GM19035 (cell line): ENCODE results near the gene MIOS.

Source experiments
- ATAC-seq: cut with Tn5 transposase; IDR thresholded peaks from one replicate; pipeline ENCODE4 v1.9.1; 2021; ENCODE audit not compliant: unreplicated experiment

Gene MIOS

DNA sequence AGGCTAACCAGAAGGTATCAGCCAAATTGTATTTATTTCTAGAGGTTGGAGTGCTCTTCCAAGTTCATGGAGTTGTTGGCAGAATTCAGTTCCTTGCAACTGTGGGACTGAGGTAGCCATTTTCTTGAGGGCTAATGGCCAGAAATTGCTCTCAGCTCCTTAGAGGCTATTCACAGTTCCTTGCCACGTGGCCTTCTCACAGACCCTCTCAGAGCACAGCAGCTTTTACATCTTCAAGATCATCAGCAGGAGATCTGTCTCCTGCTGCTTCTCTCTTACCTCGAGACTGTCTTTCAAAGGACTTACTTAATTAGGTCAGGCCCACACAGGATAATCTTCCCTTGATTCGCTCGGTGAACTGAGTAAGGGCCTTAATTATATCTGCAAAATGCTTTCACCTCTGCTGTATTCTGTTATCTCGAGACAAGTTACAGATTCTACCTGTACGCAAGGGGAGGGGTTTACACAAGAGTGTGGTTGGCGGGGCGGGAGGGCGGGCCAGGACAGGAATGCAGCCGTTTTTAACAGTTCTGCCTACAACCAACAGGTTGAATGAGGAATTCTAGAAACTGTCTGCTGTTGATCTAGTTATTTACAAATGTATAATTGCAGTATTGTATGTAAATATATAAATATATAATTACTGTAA lies 15.0 kb downstream of the MIOS start:
- ATAC-seq = no peak

DNA sequence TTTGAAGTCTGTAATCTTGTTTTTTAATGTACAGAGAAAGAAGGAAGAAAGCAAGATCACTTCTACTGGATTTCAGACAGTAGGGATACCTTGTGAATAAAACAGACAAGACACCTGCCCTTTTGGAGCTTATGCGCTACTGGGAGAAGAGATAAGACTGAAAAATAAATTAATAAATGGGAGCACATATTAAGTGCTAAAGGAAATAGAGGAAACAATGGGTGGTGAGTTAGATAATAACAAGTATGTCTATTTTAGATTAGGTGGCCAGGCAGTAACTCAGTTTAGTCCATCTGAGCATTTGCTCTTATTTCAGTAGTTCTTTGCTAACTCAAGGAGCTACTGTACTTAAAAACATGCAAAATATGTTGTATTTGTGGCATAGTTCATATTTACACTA lies 15.9 kb downstream of the MIOS start:
- ATAC-seq = no peak

DNA sequence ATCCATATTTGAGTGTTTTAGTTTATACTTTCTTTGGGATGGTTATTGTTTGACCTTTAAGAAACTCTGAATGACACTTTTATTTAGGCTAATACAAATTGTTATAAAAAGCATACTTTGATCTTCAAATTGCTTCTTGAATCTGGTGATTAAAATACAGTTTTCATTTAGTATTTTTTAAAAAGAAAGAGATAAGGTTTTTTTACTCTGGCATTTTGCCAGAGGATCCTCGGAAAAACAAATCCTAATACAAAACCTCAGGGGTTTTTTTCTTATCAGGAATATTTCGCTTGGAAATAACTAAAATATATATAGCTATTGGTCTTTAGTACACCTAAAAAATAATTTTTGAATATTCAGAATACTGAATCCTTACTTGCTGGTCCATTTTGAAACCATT lies 17.0 kb downstream of the MIOS start:
- ATAC-seq = no peak

DNA sequence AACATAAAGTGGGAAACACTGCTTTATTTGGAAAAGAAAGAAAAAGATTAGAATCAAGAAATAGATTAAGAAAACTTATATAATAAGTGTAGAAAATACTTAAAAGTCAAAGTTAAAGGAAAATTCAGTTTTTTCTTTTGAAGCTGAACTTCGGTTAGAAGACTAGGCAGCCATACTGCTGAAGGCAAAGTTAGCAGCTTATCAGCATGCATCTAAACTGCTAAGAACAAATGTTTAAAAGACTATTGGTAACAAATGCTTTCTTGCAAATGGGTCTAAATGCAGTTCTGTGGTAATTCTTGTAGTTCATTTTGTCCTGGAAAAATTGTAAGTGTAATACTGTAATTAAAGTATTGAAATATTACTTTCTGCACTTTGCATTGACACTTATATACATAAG lies 18.0 kb downstream of the MIOS start:
- ATAC-seq = no peak

DNA sequence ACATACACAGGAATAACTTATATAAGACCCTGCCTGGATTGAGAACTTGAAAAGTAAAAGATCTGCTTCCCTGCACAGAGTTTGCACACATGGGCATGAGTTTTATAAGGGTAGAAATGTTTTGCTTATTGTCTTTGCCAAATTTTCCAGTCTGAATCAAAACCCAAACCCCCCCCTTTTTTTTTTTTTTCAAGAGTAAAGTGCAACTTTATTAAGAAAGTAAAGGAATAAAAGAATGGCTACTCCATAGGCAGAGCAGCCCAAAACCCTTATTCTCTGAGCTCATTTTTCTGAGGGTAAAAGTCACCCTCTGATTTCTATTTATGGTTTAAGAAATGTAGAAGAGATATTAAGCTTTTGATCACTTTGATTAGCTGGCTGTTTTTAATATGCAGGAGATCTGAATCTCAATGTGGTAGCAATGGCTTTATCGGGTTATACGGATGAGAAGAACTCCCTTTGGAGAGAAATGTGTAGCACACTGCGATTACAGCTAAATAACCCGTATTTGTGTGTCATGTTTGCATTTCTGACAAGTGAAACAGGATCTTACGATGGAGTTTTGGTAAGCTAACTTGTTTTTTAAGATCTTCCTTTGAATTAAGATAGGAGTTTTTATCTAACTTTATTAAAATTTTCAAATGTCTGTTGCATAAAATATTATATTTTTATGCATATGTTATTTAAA lies 18.7 kb downstream of the MIOS start:
- no peak for ATAC-seq

DNA sequence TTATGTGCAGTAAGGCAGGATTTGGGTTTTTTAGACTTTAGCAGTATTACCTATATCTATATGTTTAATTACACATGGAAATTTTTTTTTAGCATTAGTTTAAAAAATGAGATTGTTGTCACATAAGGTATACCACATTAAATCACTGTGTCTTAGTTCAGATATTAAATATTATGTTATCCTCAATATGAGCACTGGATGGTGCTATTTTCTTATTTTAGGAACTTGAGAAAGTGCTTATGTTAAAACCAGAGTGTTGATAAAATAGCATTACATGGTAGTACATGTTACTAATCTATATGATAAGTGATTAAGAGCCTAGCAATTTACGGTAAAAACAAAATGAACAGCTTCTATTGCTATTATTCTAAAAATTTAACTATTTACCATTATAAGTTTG lies 28.8 kb downstream of the MIOS start:
- ATAC-seq = no peak

DNA sequence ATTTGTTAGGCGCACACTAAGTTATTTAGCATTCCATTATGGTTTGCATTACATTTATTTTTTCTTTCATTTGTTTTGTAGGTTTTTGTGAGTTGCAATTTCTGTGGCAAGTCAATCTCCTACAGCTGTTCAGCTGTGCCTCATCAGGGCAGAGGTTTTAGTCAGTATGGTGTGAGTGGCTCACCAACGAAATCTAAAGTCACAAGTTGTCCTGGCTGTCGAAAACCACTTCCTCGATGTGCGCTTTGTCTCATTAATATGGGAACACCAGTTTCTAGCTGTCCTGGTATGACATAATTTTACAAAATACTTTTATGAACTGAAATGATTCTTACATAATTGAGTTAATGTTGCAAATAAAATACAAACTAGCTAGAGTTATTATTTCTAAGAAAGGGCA lies 29.5 kb downstream of the MIOS start:
- ATAC-seq = no peak

DNA sequence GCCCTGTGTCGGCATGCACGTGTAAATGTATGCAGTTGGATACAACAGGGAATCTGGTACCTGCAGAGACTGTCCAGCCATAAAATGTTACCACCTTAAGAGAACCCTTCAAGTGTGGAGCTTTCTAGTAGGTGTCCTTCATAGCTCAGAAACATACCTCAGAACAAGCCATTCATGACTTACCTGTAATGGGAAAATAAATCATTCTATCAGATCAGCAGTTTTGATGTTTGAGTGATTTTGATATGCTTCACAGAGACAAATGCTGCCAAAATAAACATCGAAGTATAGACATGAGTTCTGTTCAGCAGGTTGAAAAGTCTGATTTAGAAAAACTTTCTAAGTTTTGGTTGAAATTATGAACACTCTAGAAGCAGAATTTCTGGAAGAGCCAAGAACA lies 40.3 kb downstream of the MIOS start:
- no peak for ATAC-seq

DNA sequence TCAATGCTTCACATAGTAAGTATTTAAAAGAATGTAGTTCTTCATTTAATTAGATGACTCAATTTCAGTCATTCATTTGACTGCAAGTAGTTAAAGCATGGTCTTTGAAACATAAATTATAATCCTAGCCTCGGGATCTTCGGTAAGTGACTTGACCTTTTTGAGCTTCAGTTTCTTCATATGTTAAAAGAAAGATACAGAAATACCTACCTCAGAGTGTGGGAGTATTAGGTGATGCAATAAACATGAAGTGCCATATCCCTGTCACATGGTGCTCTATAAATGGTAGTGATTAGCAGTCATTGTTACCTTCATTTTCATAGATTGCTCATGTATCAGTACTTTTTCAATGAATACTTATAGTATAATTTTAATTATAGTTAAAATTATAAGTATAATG lies 42.6 kb downstream of the MIOS start:
- no peak for ATAC-seq

DNA sequence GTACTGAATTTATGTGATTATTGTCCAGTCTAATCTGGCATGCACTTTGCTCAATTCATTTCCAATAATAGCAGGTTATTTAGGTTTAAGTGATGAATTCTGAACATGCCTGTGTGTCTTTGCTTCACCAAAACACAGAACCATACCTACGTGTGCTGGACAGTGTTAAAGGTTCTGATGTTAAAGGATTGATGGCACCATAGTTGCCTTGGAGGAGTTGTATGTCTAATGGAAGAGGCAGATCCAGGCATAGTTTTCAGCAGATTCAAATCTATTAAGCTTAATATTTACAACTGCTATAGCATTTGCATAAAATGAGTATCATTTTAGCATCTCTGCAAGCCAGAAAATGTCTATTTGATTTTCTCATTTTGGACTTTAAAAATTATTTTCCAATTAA lies 45.8 kb downstream of the MIOS start:
- no peak for ATAC-seq

DNA sequence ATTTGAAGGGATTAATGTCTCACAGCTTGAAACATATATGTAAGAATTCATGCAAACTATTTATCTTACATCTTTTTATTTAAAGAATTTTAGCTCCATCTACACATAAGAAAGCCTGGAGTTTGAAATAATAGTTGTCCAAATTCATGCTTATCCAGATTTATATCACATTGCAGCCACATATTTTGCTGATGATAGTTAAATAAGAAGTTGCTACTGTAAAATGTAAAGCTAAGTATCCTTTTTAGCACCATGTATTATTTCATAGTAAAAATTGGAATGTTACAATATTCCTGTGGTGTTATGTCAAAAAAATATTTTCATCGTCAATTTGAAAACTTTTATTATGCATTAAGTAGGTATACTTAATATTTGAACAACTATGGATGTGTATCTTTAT lies 46.5 kb downstream of the MIOS start:
- ATAC-seq = no peak

DNA sequence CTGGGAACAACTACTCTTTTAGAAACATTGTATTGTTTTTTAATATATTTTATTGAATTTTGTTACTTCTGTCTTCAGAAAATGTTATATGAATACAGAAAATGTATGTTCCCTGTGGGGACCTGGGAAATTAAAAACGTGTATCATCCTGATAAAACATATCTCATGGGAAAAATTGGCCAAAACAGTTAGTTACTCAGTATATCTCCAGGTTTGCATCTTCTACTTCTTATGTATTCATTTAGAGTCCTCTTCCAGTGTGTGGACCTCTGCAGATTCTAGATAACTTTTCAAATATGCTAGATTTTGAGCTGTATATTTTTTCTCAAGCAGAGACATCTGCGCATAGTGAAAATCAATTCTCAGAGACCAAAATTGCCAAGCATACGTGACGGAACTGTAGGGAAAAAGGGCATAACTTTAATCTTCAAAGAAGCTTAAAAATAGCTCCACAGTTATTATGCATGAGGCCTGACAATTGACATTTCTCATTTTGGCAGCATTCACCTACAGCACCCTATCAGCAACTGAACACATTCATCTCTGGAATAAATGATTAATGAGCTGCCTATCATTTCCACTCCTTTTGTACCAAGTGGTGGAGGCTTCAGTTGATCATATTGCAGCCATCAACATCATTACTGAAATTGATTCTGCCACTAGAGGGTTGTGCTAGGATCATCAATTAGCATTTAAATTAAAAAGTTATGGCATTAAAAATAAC lies 47.5 kb downstream of the MIOS start:
- ATAC-seq = no peak

DNA sequence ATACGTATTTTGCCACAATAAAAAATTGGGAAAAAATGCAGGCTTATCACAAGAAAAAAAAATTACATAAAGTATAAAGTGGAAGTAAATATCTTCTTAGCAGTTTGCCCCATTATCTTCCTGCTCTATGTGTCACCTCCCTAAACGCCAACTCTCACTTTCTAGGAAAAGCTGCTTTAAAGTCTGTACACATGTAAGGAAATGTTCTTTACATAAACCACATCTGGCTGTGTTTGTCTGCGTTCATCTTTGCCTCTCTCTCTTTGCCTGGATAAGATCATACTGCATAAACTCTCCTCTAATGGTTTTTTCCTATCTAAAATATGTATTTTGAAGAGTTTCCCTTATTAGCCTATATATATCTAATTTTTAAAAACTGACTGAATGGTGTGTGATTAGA lies 50.9 kb downstream of the MIOS start:
- no peak for ATAC-seq

DNA sequence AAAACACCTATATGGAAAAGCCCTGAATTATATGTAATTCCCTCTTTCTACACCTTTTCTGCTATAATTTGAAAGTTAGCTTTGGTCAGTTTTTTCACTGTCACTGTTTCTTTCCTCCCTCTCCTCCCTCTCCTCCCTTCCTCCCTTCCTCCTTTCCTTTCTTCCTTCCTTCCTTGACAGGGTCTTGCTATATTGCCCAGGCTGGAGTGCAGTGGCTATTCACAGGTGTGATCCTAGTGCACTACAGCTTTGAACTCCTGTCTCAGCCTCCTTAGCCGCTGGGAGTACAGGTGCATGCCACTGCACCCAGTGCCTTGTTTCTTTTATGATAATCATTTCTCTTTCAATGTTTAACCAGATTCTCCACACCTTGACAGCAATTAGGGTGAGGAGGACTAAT lies 51.7 kb downstream of the MIOS start:
- ATAC-seq = no peak

DNA sequence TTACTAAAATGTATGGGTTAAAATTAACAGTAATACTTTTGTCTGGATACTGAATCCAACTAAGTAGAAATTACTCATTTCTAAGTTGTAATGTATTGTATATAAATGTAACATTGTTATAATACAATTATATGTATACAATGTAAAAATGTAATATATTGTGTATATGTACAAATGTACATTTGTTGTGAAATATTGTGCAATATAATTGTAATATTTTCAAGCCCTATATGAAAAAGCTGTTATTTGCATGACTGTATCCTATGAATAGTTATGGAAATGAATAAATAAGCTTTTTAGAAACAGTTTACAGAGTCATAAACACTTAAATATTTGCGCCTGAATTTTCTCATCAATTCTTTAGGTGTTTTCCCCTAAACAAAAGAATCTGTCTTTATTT lies 53.6 kb downstream of the MIOS start:
- ATAC-seq = no peak

DNA sequence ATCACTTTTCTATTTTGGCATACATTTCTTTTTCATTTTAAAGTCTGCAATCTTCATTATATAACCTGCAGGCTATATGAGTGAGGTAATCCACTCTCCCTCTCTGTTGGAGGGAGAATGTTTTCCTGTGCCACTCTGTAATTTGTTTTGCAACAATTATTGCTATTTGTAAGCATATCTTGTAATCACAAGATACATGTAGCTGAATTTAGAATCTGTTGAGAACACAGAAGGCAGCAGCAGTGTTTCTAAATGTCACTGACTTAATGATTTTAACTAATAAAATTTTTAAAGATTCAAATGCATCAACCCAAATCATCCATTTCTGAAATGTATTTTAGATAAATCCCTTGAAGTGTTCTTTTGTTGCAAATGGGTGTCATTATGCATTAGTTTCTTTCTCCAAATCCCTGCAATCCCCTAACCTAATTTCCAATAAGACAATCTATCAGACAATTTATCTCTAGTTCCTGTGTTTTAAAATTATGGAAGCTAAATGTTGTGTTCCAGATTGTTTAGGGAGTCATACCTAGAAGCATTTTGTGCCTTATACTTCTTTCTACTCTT lies 54.0 kb downstream of the MIOS start:
- no peak for ATAC-seq

DNA sequence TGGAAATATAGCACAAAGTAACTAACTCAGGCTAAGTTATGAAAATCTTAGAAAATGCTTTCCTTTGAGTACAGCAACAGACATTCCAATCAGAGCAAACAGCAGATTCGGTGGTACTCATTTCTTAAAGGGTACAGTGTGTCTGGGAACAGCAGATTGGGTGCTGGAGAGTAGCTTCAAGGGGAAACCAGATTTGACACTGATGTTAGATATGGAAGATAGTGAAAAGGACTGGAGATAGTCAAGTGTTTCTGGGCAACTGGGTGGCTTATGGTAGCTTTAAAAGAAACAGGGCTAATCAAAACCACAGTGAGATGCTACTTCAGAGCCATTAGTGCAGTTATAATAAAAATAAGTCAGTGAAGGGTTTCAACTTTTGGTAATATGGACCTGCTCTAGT lies 61.8 kb downstream of the MIOS start:
- no peak for ATAC-seq

DNA sequence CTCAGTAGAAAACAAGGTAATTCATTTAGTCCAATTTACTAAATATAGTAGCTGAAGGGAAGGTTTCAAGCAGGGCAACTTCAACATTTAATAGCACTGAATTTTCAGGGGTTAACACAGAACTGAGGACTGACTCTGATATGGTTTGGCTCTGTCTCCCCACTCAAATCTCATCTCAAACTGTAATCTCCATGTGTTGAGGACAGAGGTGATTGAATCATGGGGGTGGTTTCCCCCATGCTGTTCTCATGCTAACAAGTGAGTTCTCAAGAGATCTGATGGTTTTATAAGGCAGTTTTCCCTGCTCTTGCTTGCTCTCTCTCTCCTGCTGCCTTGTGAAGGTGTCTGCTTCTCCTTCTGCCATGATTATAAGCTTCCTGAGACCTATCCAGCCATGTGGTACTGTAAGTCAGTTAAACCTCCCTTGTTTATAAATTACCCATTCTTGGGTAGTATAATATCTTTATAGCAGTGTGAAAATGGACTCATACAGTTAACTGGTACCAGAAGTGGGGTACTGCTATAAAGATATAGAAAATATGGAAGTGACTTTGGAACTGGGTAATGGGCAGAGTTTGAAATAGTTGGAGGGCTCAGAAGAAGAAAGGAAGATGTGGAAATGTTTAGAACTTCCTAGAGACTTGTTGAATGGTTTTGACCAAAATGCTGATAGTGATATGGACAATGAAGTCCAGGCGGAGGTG lies 64.1 kb downstream of the MIOS start:
- ATAC-seq = no peak

DNA sequence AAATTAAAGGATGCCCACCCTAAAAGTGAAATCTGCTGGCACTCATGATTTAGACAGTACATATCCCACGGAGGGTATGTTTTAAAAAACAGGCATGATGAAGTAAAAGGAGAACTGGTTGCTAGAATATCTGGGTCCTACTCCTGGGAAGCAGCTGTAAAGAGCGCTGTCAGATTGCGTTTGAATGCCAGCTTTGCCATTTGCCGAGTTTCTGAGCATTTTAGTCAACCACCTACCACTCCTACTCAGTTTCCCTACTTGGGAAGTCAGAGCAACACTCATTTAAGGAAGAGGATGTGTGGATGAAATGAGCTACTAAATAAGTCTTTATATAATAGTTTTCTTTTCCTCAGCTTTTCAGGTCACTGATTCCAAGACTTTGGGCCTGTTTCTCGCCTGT lies 72.7 kb downstream of the MIOS start:
- ATAC-seq = no peak

DNA sequence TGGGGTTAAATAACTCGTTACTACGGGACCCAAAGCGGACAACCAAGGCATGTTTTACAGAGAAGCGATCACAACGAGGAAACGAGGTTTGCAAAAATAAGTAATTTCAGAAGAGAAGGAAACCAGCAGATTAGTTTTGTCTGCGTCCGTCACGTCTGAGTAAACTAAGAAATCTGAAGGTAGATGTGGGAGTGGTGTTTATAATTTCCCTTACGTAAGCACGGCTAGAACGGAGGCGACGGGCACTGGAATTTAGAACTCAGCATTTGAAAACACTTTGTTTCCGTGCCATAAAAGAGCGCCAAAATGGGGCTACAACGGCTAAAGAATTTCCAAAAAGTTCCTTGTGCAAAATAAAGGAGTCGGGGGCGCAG lies 73.2 kb downstream of the MIOS start:
- ATAC-seq = peak; percentile 13
